HEK293 (cell line): ENCODE results near the gene CD44.

Experiments used
- CTCF ChIA-PET: fragments of 350-600 bp; formaldehyde crosslinking; extraction: SDS; loops from one replicate; lab custom pipeline; 2021; ENCODE audit warnings: antibody characterized with exemption; lab: Yijun Ruan, JAX
- POLR2A ChIA-PET: fragments of 300-600 bp; formaldehyde crosslinking; extraction: SDS; loops from one replicate; lab custom pipeline; 2020; ENCODE audit warnings: antibody characterized with exemption, inconsistent platforms; lab: Yijun Ruan, JAX
- H3K27ac ChIP-seq: fragments of 200-500 bp; sonication (Bioruptor generic); 2 replicates; pipeline ENCODE4 v1.5.1; 2014; ENCODE audit warnings: low read depth, low read length, control low read depth, inconsistent platforms; ENCODE audit errors: extremely low read depth
- H3K36me3 ChIP-seq, 2 experiments: fragments of 200-500 bp in 1 of 2; sonication (Bioruptor generic) in 1 of 2; 1 replicate in 1 of 2; 2 replicates in 1 of 2; pipeline ENCODE4 v1.5.1; 2014 to 2017; ENCODE audit warnings: inconsistent platforms in 2 of 2, low read length in 2 of 2; ENCODE audit not compliant: control insufficient read depth in 2 of 2, insufficient read depth in 1 of 2
- H3K4me1 ChIP-seq: fragments of 200-500 bp; sonication (Bioruptor generic); 2 replicates; pipeline ENCODE4 v1.5.1; 2014; ENCODE audit warnings: mild to moderate bottlenecking, low read length, inconsistent platforms; ENCODE audit not compliant: control insufficient read depth, insufficient read depth
- H3K4me3 ChIP-seq: 2 replicates; pipeline ENCODE4 v1.5.1; 2011; ENCODE audit warnings: low read depth, mild to moderate bottlenecking, control low read depth, low read length, moderate library complexity
- H3K9me3 ChIP-seq: fragments of 200-500 bp; sonication (Bioruptor generic); 2 replicates; pipeline ENCODE4 v1.5.1; 2014; ENCODE audit warnings: low read depth, low read length, inconsistent platforms; ENCODE audit not compliant: control insufficient read depth, insufficient read depth
- AEBP2 ChIP-seq: fragments of 450-650 bp; formaldehyde crosslinking; IDR thresholded peaks from 2 replicates; pipeline ENCODE4 v1.5.1; 2016; ENCODE audit warnings: missing biosample characterization, missing genetic modification characterization, borderline replicate concordance
- BCL6B ChIP-seq: fragments of 450-650 bp; formaldehyde crosslinking; IDR thresholded peaks from 2 replicates; pipeline ENCODE4 v1.5.1; 2017; ENCODE audit warnings: missing biosample characterization, missing genetic modification characterization
- GLIS1 ChIP-seq: fragments of 450-650 bp; formaldehyde crosslinking; IDR thresholded peaks from 2 replicates; pipeline ENCODE4 v1.5.1; 2016; ENCODE audit warnings: missing biosample characterization, missing genetic modification characterization
- GLIS2 ChIP-seq: fragments of 450-650 bp; formaldehyde crosslinking; IDR thresholded peaks from 2 replicates; pipeline ENCODE4 v1.5.1; 2016; ENCODE audit warnings: missing biosample characterization, missing genetic modification characterization
- HOXC10 ChIP-seq: sonication (generic); formaldehyde crosslinking; IDR thresholded peaks from 2 replicates; pipeline ENCODE4 v1.8.1; 2023; ENCODE audit warnings: mild to moderate bottlenecking, missing genetic modification reagents
- KLF16 ChIP-seq: fragments of 450-650 bp; formaldehyde crosslinking; IDR thresholded peaks from 2 replicates; pipeline ENCODE4 v1.5.1; 2017; ENCODE audit warnings: missing biosample characterization, missing genetic modification characterization
- YY2 ChIP-seq: fragments of 450-650 bp; formaldehyde crosslinking; IDR thresholded peaks from 2 replicates; pipeline ENCODE4 v1.5.1; 2016; ENCODE audit warnings: missing biosample characterization, missing genetic modification characterization
- ZBTB11 ChIP-seq: fragments of 450-650 bp; formaldehyde crosslinking; conservative IDR thresholded peaks from 2 replicates; pipeline ENCODE4 v1.5.1; 2016; ENCODE audit warnings: low read depth, missing biosample characterization, missing genetic modification characterization
- ZNF10 ChIP-seq: fragments of 450-650 bp; formaldehyde crosslinking; IDR thresholded peaks from 2 replicates; pipeline ENCODE4 v1.5.1; 2017; ENCODE audit warnings: missing biosample characterization, missing genetic modification characterization
- ZNF16 ChIP-seq: fragments of 450-650 bp; formaldehyde crosslinking; IDR thresholded peaks from 2 replicates; pipeline ENCODE4 v1.5.1; 2016; ENCODE audit warnings: low read depth, missing biosample characterization, missing genetic modification characterization
- ZNF175 ChIP-seq: fragments of 450-650 bp; formaldehyde crosslinking; IDR thresholded peaks from 2 replicates; pipeline ENCODE4 v1.5.1; 2016; ENCODE audit warnings: missing biosample characterization, missing genetic modification characterization
- ZNF248 ChIP-seq: fragments of 450-650 bp; formaldehyde crosslinking; IDR thresholded peaks from 2 replicates; pipeline ENCODE4 v1.5.1; 2017; ENCODE audit warnings: missing biosample characterization, missing genetic modification characterization
- ZNF449 ChIP-seq: fragments of 450-650 bp; formaldehyde crosslinking; IDR thresholded peaks from 2 replicates; pipeline ENCODE4 v1.5.1; 2017; ENCODE audit warnings: missing biosample characterization, mild to moderate bottlenecking, missing genetic modification characterization, moderate library complexity
- ZNF555 ChIP-seq: fragments of 450-650 bp; formaldehyde crosslinking; conservative IDR thresholded peaks from 2 replicates; pipeline ENCODE4 v1.5.1; 2017; ENCODE audit warnings: missing biosample characterization, mild to moderate bottlenecking, missing genetic modification characterization, inconsistent platforms
- ZNF621 ChIP-seq: fragments of 450-650 bp; formaldehyde crosslinking; IDR thresholded peaks from 2 replicates; pipeline ENCODE4 v1.5.1; 2017; ENCODE audit warnings: missing biosample characterization, missing genetic modification characterization
- TF ChIP-seq, protein P1 (sequence below): sonication (generic); formaldehyde crosslinking; IDR thresholded peaks from 2 replicates; pipeline ENCODE4 v1.8.1; 2022; ENCODE audit warnings: mild to moderate bottlenecking, moderate library complexity, missing genetic modification reagents
- TF ChIP-seq, protein P2 (sequence below): fragments of 450-650 bp; formaldehyde crosslinking; IDR thresholded peaks from 2 replicates; pipeline ENCODE4 v1.5.1; 2016; ENCODE audit warnings: missing biosample characterization, missing genetic modification characterization
- TF ChIP-seq, protein P3 (sequence below): fragments of 450-650 bp; IDR thresholded peaks from 2 replicates; pipeline ENCODE4 v1.5.1; 2018; ENCODE audit warnings: missing biosample characterization, missing genetic modification characterization

Gene CD44

GRCh38 chr11:35139722-35140282 lies 831 bp downstream of the CD44 start:
- Histone ChIP-seq H3K9me3 (no peaks in the 10 kb centered on the region), H3K36me3 (no peaks in the 10 kb centered on the region), H3K27ac (no peak overlapping the region), H3K4me1 (no peaks in the 10 kb centered on the region), H3K4me3 (peak overlapping the region; percentile 81)
- POLR2A ChIA-PET, result interaction anchor here (0.6 to 0.9 kb wide), 3 partner anchors 12 to 109 kb away, joined by 3 read pairs; no protein-coding TSS in a partner anchor
- TF ChIP-seq KLF16 (tag by site-specific recombination) (no peak), ZNF449 (peak; percentile 99), ZBTB11 (no peak)
- TF ChIP-seq, protein P1, sequence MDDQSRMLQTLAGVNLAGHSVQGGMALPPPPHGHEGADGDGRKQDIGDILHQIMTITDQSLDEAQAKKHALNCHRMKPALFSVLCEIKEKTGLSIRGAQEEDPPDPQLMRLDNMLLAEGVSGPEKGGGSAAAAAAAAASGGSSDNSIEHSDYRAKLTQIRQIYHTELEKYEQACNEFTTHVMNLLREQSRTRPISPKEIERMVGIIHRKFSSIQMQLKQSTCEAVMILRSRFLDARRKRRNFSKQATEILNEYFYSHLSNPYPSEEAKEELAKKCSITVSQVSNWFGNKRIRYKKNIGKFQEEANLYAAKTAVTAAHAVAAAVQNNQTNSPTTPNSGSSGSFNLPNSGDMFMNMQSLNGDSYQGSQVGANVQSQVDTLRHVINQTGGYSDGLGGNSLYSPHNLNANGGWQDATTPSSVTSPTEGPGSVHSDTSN (CRISPR knock-in tag), result 0 out of 2 replicates have a peak, but pooled peaks have one; percentile 36
- CTCF ChIA-PET, result interaction anchor here (0.9 to 1.2 kb wide), 2 partner anchors 23 to 109 kb away, joined by 3 to 5 read pairs; no protein-coding TSS in a partner anchor

GRCh38 chr11:35141071-35141470 lies 2.1 kb downstream of the CD44 start:
- Histone ChIP-seq H3K36me3 (no peaks in the 10 kb centered on the region), H3K4me1 (no peaks in the 10 kb centered on the region), H3K9me3 (no peaks in the 10 kb centered on the region), H3K27ac (no peak overlapping the region), H3K4me3 (no peak overlapping the region)
- POLR2A ChIA-PET, result no interaction called here
- TF ChIP-seq, protein P2, sequence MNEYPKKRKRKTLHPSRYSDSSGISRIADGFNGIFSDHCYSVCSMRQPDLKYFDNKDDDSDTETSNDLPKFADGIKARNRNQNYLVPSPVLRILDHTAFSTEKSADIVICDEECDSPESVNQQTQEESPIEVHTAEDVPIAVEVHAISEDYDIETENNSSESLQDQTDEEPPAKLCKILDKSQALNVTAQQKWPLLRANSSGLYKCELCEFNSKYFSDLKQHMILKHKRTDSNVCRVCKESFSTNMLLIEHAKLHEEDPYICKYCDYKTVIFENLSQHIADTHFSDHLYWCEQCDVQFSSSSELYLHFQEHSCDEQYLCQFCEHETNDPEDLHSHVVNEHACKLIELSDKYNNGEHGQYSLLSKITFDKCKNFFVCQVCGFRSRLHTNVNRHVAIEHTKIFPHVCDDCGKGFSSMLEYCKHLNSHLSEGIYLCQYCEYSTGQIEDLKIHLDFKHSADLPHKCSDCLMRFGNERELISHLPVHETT, result no peak
- TF ChIP-seq AEBP2 (tag by site-specific recombination), result no peak
- TF ChIP-seq ZNF555 (tag by site-specific recombination), result no peak
- TF ChIP-seq ZNF175 (tag by site-specific recombination), result no peak
- no peak for TF ChIP-seq ZNF16 (tag by site-specific recombination)
- no peak for TF ChIP-seq ZNF621 (tag by site-specific recombination)
- TF ChIP-seq, protein P3, sequence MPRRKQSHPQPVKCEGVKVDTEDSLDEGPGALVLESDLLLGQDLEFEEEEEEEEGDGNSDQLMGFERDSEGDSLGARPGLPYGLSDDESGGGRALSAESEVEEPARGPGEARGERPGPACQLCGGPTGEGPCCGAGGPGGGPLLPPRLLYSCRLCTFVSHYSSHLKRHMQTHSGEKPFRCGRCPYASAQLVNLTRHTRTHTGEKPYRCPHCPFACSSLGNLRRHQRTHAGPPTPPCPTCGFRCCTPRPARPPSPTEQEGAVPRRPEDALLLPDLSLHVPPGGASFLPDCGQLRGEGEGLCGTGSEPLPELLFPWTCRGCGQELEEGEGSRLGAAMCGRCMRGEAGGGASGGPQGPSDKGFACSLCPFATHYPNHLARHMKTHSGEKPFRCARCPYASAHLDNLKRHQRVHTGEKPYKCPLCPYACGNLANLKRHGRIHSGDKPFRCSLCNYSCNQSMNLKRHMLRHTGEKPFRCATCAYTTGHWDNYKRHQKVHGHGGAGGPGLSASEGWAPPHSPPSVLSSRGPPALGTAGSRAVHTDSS, result no peak
- no peak for TF ChIP-seq HOXC10 (CRISPR knock-in tag)
- TF ChIP-seq YY2 (tag by site-specific recombination), result no peak
- TF ChIP-seq ZNF248 (tag by site-specific recombination), result no peak
- TF ChIP-seq BCL6B (tag by site-specific recombination), result no peak
- no peak for TF ChIP-seq ZNF10
- TF ChIP-seq GLIS1 (tag by site-specific recombination), result no peak
- TF ChIP-seq GLIS2 (tag by site-specific recombination), result no peak
- CTCF ChIA-PET, result interaction anchor here (0.6 to 1.1 kb wide), 2 partner anchors 15 to 1093 kb away, joined by 3 to 4 read pairs; no protein-coding TSS in a partner anchor
